GM12874 (cell line): ENCODE measurements around the gene ARSB.

Experiments used
- TF ChIP-seq, protein P1 (sequence below): IDR thresholded peaks from 2 replicates; pipeline ENCODE4 v1.5.1; 2011; ENCODE audit warnings: low read depth, mild to moderate bottlenecking, control low read depth, low read length, moderate library complexity; ENCODE audit not compliant: insufficient read depth

Gene ARSB

DNA sequence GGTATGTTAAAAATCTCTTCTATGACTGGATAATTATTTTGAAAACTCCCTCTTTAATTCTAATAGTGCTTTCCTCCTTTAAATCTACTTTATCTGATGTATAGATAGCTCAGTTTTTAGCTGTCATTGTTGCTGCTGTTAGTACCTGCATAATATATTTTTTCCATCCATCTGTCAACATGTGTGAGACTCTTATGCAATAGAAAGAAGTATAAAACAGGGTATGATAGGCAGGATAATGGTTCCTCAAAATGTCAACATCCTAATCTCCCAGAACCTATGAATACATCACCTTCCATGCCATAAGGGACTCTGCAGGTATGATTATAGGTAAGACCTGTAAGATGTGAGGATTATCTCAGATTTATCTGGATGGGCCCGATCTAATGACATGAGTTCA lies 199.7 kb downstream of the ARSB start:
- TF ChIP-seq, protein P1, sequence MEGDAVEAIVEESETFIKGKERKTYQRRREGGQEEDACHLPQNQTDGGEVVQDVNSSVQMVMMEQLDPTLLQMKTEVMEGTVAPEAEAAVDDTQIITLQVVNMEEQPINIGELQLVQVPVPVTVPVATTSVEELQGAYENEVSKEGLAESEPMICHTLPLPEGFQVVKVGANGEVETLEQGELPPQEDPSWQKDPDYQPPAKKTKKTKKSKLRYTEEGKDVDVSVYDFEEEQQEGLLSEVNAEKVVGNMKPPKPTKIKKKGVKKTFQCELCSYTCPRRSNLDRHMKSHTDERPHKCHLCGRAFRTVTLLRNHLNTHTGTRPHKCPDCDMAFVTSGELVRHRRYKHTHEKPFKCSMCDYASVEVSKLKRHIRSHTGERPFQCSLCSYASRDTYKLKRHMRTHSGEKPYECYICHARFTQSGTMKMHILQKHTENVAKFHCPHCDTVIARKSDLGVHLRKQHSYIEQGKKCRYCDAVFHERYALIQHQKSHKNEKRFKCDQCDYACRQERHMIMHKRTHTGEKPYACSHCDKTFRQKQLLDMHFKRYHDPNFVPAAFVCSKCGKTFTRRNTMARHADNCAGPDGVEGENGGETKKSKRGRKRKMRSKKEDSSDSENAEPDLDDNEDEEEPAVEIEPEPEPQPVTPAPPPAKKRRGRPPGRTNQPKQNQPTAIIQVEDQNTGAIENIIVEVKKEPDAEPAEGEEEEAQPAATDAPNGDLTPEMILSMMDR = no peak

DNA sequence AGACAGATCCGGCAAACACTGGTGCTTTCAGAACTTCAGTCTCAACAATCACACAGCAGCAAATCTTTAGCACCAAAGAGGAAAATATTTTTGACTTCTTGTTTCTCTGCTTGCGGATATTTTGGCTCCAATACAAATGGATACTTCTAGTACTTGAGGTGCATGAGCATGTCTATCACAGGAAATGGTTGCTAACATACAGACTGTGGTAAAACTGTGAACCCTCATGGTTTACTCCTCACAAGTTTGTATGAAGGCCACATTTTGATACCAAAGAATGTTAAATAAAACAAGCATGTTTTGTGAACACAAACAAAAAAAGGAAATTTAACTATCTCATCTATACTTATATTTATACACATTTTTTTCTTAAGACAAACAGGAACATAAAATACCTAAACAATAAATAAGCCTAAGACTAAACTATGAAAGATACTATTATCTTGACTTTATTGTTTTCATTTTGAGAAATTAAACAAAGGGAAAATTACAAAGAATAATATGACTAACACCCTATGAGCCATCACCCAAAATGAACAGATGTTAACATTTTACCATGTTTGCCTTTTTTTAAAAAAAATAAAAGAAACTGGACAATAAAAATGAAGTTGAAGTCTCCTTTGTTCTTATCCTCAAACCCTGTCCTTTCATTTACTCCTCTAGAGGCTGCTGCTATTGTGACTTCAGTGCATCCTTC lies 201.5 kb downstream of the ARSB start:
- TF ChIP-seq, protein P1 = no peak

DNA sequence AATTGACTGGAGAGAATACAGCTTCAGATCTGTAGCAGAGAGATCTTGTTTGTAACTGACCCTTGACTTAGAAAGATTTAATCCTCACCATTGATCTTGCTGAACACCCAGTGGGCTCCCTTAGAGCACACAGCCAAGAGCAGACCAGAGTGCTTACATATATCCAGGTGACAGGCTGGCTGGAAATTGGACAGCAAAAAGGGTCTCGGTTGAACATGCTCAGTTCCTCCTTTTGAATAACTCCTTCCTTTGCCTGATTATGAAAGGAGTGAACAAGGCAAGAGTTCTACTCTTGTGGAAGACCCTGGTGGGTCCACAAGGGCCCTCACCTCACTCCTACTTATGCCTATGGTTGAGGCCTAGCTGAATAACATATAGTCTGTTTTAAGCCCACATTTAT lies 202.4 kb downstream of the ARSB start:
- TF ChIP-seq, protein P1 = no peak

DNA sequence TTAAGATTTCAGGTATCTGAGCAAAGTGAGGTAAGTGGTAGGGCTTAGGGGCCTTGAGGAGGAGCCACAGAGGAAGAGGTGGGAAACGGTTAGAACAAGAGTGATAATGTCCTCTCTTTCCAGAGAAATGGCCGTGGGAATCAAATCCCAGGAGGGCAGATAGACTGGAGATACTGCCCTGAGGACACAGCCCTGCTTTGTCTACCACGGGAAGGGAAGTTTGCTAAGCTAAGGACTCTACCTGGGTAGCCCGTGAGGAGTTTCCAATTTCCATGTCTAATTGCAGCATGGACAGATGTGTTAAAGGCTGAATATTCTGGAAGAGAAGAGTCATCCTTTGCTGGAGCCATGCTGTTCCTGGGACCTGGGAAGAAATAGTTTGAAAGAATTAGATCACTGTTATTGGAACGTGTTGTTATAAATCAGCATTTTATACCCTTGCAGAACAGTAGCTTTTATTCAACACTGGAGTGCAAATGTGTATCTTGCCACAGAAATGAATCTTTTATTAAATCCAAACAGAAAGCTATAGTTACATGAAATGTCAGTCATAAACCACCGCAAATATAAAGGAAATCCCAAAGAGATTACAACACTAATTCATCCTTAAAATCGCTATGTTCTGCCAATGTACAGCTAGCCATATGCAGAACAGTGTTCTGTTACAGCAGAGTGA lies 203.4 kb downstream of the ARSB start:
- TF ChIP-seq, protein P1 = no peak

DNA sequence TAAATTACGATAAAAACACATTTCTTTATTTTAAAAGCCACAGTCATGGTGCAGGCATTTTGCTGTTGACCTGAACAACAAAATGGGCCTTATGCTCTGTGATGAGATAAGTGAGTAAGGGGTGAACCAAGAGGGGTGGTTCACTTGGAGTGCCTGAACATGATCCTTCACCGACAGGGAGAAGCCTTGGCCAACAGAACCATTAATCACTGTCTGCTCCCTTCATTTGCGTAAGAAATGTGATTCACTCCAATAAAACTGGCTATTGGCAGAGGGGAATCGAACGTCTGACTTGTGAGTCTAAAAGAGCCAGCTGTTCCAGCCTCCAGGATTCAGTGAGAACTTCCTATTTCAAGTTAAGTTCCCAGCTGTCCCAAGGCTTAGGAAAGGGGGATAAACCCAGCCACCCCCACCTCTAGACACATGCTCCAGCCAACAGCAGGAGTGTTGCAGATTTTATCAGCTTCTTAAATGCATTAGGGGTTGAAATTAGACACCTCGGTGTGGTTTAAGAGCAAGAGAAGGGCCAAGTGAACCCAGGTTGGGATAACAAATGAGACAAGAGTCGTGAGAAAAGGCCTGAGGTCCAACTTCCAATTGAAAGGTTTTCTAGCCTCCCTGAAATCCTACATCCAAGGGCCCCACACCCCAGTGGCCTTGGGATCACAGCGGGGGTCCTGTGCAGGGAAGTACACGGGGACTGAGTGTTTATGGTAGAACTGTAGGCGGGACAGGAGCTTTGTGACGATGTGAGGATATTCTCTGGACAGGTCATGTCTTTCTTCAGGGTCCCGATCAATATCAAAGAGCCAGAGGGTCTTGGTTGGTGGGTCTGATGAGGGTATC lies 205.1 kb downstream of the ARSB start:
- TF ChIP-seq, protein P1 = no peak

DNA sequence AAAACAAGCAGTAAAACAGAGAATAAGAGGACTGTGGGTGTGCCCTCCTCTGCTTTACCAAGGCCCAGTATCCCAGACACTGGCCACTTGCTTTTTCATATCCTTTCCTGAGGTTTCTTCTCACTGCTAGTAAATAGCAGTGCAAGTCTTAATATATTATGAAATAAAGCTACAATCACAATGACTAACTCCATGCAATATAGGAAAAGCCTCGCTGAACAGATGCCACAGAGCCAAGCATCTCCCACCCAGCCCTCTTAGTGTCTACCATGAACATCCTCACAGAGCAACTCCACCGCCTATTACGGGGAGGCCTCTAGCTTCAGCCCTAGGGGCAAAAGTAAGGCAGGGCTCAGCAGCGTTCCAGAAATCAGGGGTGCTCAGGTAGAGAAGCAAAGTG lies 205.8 kb downstream of the ARSB start:
- TF ChIP-seq, protein P1 = no peak

DNA sequence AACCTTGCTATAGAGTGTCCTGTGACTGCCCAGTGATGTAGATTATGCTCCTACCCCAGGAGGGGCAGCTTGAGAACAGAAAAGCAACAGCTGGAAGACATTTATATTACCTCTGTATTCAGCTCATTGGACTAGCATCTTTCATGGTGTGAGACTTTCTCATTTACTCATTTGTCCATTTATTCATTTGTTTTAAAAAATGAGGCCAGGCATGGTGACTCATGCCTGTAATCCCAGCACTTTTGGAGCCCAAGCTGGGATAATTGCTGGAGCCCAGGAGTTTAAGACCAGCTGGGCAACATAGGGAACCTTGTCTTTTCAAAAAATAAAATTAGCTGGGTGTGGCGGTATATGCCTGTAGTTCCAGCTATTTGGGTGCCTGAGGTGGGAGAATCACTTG lies 206.6 kb downstream of the ARSB start:
- TF ChIP-seq, protein P1 = no peak
